Duodenal mucosa (tissue), 2 donors: Measurements from ENCODE around the gene ELF5.
A peak's percentile ranks its signal among the peaks of the same experiment; 100 is the strongest.

Experiments used
- H3K27ac ChIP-seq: one replicate; pipeline ENCODE4 v1.7.0; 2013; ENCODE audit warnings: low read depth, low read length
- H3K27me3 ChIP-seq, 2 donors: one replicate each; pipeline ENCODE4 v1.7.0; 2013; ENCODE audit warnings: low read length in 2 of 2, control low read depth in 1 of 2; ENCODE audit not compliant: insufficient read depth in 2 of 2, control insufficient read depth in 1 of 2
- H3K36me3 ChIP-seq, 2 donors: one replicate each; pipeline ENCODE4 v1.7.0; 2013; ENCODE audit warnings: low read length in 2 of 2, control low read depth in 1 of 2; ENCODE audit not compliant: insufficient read depth in 2 of 2, control insufficient read depth in 1 of 2
- H3K4me1 ChIP-seq, 2 donors: one replicate each; pipeline ENCODE4 v1.7.0; 2013; ENCODE audit warnings: low read length in 2 of 2, control low read depth in 1 of 2; ENCODE audit not compliant: insufficient read depth in 2 of 2, control insufficient read depth in 1 of 2
- H3K4me3 ChIP-seq, 2 donors: one replicate each; pipeline ENCODE4 v1.7.0; 2013; ENCODE audit warnings: low read length in 2 of 2, low read depth in 1 of 2
- H3K9ac ChIP-seq, 2 donors: one replicate each; pipeline ENCODE4 v1.7.0; 2013; ENCODE audit warnings: low read length in 2 of 2, low read depth in 1 of 2
- H3K9me3 ChIP-seq, 2 donors: one replicate each; pipeline ENCODE4 v1.7.0; 2013; ENCODE audit warnings: low read length in 2 of 2, control low read depth in 1 of 2; ENCODE audit not compliant: control insufficient read depth in 1 of 2

The ELF5 gene

GRCh38 chr11:34444428-34444827 lies 69.2 kb downstream of the ELF5 start:
- H3K4me3 ChIP-seq = no peak overlapping the region
- no peak overlapping the region for H3K9ac ChIP-seq
- no peaks in the 10 kb centered on the region for H3K27me3 ChIP-seq
- H3K9me3 ChIP-seq = no peaks in the 10 kb centered on the region
- H3K4me1 ChIP-seq = peaks cover 21 to 23% of the 10 kb centered on the region in 2 donors
- no peaks in the 10 kb centered on the region for H3K36me3 ChIP-seq
- no peak overlapping the region for H3K27ac ChIP-seq

GRCh38 chr11:34443136-34443535 lies 70.5 kb downstream of the ELF5 start:
- no peaks in the 10 kb centered on the region for H3K27me3 ChIP-seq
- H3K36me3 ChIP-seq = no peaks in the 10 kb centered on the region
- H3K27ac ChIP-seq = no peak overlapping the region
- peaks cover 21 to 23% of the 10 kb centered on the region in 2 donors for H3K4me1 ChIP-seq
- no peak overlapping the region for H3K9ac ChIP-seq
- H3K9me3 ChIP-seq = no peaks in the 10 kb centered on the region
- no peak overlapping the region for H3K4me3 ChIP-seq

- Histone ChIP-seq H3K4me3 (no peak overlapping the region), H3K4me1 (peaks cover 21 to 23% of the 10 kb centered on the region in 2 donors), H3K27ac (no peak overlapping the region), H3K36me3 (no peaks in the 10 kb centered on the region), H3K9me3 (no peaks in the 10 kb centered on the region), H3K9ac (no peak overlapping the region), H3K27me3 (no peaks in the 10 kb centered on the region)
These were observed 71.8 kb downstream of the ELF5 start for GRCh38 chr11:34441814-34442213.

DNA sequence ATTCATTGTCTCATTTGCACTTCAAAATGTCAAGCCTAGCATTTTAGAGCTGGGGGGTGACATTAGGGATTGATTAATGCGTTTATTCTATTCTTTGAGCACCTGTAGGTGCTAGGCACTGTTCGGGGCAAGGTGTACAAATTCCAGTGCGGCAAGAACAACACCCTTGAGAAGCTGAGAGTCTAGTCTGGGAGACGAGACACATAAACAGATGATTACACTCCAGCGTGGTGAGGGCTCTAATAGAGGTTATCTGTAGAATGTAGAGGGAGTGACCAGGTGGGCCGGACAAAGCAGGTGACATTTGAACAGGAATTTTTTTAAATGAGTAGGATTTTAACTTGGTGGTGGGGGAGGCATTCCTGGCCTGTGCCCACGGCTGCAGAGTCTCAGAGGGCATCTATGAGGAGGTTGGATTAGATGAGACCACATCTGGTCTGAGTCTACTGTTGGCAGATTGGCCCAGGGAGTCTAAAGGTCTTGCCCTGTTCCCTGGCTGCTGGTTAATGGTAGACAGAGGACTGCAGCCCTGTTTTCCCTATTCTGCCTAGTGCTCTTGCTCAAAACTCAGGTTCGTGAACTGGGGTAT lies 73.9 kb downstream of the ELF5 start:
- peak overlapping the region; percentile 68 to 81 for H3K4me3 ChIP-seq
- peak overlapping the region; percentile 62 for H3K27ac ChIP-seq
- H3K4me1 ChIP-seq = peaks cover 18 to 21% of the 10 kb centered on the region in 2 donors
- H3K36me3 ChIP-seq = no peaks in the 10 kb centered on the region
- peak overlapping the region; percentile 12 to 60 for H3K9ac ChIP-seq
- no peaks in the 10 kb centered on the region for H3K9me3 ChIP-seq
- no peaks in the 10 kb centered on the region for H3K27me3 ChIP-seq

GRCh38 chr11:34438529-34439507 lies 74.8 kb downstream of the ELF5 start, which contains the start of gene CAT:
Gene CAT, plus strand, starts transcription at chr11:34438934. Its CDS starts 80 bp downstream, at chr11:34439014.
- peak within 1 kb of the TSS; percentile 40 to 60 for H3K9ac ChIP-seq
- peaks cover 17 to 21% of the 10 kb centered on the region in 2 donors for H3K4me1 ChIP-seq
- peak within 1 kb of the TSS; percentile 68 to 81 for H3K4me3 ChIP-seq
- no peaks in the 10 kb centered on the region for H3K9me3 ChIP-seq
- H3K27me3 ChIP-seq = no peaks in the 10 kb centered on the region
- peak within 1 kb of the TSS; percentile 92 for H3K27ac ChIP-seq
- no peaks in the 10 kb centered on the region for H3K36me3 ChIP-seq

DNA sequence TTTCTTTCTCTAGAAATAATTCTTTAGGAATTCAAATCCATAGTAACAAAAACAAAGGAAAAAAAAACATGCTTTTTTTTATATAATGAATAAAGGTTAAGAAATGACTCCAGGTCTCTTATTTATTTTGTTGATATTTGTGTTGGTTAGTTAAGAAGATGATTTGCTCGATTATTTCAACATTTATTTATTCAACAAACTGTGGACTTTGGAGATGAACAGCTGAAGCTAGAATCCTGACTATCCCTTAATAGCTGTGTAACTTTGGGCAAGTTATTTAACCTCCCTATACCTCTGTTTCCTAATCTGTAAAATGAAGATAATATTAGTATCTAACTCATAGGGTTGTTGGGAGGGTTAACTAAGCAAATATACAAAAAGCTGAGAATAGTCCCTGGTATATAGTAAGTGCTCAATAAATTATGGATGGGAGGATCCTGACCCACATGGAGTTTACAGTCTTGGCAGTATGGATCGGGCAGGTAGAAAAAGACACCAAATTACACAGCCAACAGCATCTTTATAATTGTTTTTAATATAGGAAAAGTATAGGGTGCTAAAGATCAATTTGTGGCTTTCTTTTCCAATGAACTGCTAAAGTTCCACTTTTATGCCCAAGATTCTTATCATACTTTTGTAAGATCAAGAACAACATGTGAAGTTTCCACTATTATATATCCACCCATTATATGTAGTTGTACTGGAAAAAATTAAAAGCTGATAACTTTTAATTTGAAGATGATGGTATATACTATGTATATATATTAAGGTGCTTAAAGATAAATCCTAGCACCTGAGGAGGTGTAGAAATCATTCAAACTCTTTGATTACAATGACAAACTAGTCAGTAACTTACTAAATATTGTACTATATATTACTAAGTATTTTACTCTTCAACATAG lies 76.1 kb downstream of the ELF5 start:
- Histone ChIP-seq H3K4me3 (no peak overlapping the region), H3K27ac (no peak overlapping the region), H3K9ac (no peak overlapping the region)

DNA sequence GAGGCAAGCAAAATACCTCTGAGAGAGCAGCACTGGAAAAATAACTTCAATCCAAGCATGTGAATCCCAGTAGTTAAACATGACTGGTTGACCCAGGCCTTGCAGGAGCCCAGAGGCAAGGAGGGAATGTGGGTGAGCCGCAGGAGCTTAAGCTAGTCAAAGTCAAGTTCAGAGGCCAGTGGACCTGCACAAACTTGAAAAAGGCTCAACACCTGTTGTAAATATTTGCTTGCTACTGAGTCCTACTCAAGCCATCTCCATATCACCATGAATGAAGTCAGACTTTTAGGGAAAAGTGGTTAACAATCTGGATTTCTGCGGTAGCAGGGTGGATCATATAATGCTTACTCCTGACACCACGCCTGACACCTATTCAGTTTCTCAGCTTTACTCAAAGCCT lies 79.7 kb downstream of the ELF5 start:
- no peaks in the 10 kb centered on the region for H3K9me3 ChIP-seq
- H3K27ac ChIP-seq = no peak overlapping the region
- H3K36me3 ChIP-seq = no peaks in the 10 kb centered on the region
- no peaks in the 10 kb centered on the region for H3K4me1 ChIP-seq
- no peaks in the 10 kb centered on the region for H3K27me3 ChIP-seq
- H3K4me3 ChIP-seq = no peak overlapping the region
- no peak overlapping the region for H3K9ac ChIP-seq

More for the DNA sequence above, 76.1 kb downstream of the ELF5 start:
- Histone ChIP-seq H3K36me3 (no peaks in the 10 kb centered on the region), H3K27me3 (no peaks in the 10 kb centered on the region), H3K9me3 (no peaks in the 10 kb centered on the region), H3K4me1 (peaks cover 12 to 15% of the 10 kb centered on the region in 2 donors)

DNA sequence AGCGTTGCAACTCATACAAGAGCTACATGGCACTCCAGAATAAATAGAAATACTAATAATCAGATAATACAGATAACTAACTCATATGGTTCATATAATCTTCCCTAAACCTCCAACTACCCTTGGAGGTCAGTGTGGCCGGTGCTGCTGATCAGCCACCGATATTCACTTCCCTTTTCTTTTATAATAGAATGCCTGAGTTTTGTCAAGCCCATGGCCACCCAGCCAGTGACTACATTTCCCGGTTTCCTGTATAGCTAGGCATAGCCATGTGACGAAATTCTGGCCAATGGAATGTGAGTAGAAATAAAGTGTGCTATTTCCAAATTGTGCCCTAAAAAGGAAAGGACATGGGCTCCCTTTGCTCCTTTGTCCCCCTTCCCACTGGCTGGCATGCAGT lies 80.8 kb downstream of the ELF5 start:
- Histone ChIP-seq H3K27me3 (no peaks in the 10 kb centered on the region), H3K4me3 (no peak overlapping the region), H3K9me3 (no peaks in the 10 kb centered on the region), H3K9ac (no peak overlapping the region), H3K4me1 (no peaks in the 10 kb centered on the region), H3K27ac (no peak overlapping the region), H3K36me3 (no peaks in the 10 kb centered on the region)

GRCh38 chr11:34431979-34432378 lies 81.6 kb downstream of the ELF5 start:
- no peaks in the 10 kb centered on the region for H3K27me3 ChIP-seq
- H3K4me3 ChIP-seq = no peak overlapping the region

More at GRCh38 chr11:34431979-34432378, 81.6 kb downstream of the ELF5 start:
- H3K9me3 ChIP-seq = no peaks in the 10 kb centered on the region
- no peak overlapping the region for H3K27ac ChIP-seq
- H3K4me1 ChIP-seq = no peaks in the 10 kb centered on the region
- no peaks in the 10 kb centered on the region for H3K36me3 ChIP-seq
- H3K9ac ChIP-seq = no peak overlapping the region
